ENCODE results near the gene SLC2A5. TPM values are rescaled to one million over a fixed set of nuclear protein-coding genes. Genes with fewer than 3 reads are reported as not detected.

SLC2A5 gene
- total and polyA plus RNA-seq, 9 of the 15 experiments (the other 6 are each of a cell fraction or from before 2014, with no cell fraction given), result 0.08 TPM; not detected in 8

DNA sequence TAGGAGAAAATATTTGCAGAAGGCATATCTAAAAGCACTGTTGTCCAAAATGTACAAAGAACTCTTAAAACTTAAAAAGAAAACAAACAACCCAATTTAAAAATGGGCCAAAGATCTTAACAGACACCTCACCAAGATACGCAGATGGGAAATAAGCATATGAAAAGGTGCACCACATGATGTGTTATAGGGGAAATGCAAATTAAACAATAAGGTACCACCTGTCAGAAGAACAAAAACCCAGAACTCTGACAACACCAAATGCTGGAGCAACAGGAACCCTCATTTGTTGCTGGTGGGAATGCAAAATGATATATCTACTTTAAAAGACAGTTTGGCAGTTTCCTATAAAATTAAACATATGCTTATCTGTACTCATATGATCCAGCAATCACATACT, 18.1 kb downstream of the SLC2A5 start (continued):
- TF ChIP-seq KAT8 (IDR thresholded peaks at IDR 0.05; ENCODE audit: low read depth), result no peak
- no peak for TF ChIP-seq ZNF584 (CRISPR knock-in tag; IDR thresholded peaks at IDR 0.05; ENCODE audit: low read depth)

GRCh38 chr1:9050803-9051202, 18.6 kb downstream of the SLC2A5 start:
- H3K4me1 ChIP-seq (replicated peaks in 1 of 2; ENCODE audit: control insufficient read depth in 2 of 2, insufficient read depth in 2 of 2, low read length in 2 of 2), result no peaks in the 10 kb centered on the region
- no peaks in the 10 kb centered on the region for H3K9me3 ChIP-seq (replicated peaks; ENCODE audit: control insufficient read depth, insufficient read depth, low read depth, low read length)
- no peaks in the 10 kb centered on the region for H3K36me3 ChIP-seq (ENCODE audit: control insufficient read depth, insufficient read depth, low read length)
- H3K9ac ChIP-seq (ENCODE audit: insufficient read depth in 1 of 2, low read depth in 2 of 2, low read length in 2 of 2), result no peak overlapping the region
- H2AFZ ChIP-seq (ENCODE audit: low read depth, low read length), result no peak overlapping the region
- no peak overlapping the region for H3K4me3 ChIP-seq
- WGBS (ENCODE audit: insufficient coverage, low coverage, missing lambda C conversion rate), result 0% methylated on average over 3 of the region's 3 CpGs
- no peaks in the 10 kb centered on the region for H3K9me1 ChIP-seq (ENCODE audit: control insufficient read depth, insufficient read depth, low read length)
- H3K27ac ChIP-seq (ENCODE audit: extremely low read depth, low read depth, low read length), result no peak overlapping the region
- POLR2A ChIA-PET, result interaction anchor here (0.6 kb wide), 1 partner anchor 46 kb away, joined by 3 read pairs; no protein-coding TSS in a partner anchor
- no peak for FAIRE-seq
- peaks cover 16 to 34% of the 10 kb centered on the region in 2 experiments for H3K27me3 ChIP-seq (ENCODE audit: control insufficient read depth in 2 of 2, insufficient read depth in 2 of 2, low read length in 2 of 2)
- in situ Hi-C loops (cut with MboI), result no loop called here
- BruUV-seq (replicated peaks), result no TSS peak
- CTCF ChIA-PET (ENCODE audit: low intra/inter-chr PET ratio), result no interaction called here
- H3K79me2 ChIP-seq (ENCODE audit: control insufficient read depth, insufficient read depth, low read length), result no peaks in the 10 kb centered on the region
- TF ChIP-seq ZNF431 (CRISPR knock-in tag; IDR thresholded peaks at IDR 0.05) (no peak), NEUROD1 (IDR thresholded peaks at IDR 0.05; ENCODE audit: borderline replicate concordance, low read depth, low read length, partially characterized antibody) (no peak), GABPB1 (CRISPR knock-in tag; IDR thresholded peaks at IDR 0.05) (no peak), CEBPG (CRISPR knock-in tag; IDR thresholded peaks at IDR 0.05) (no peak), CEBPG (tag; conservative IDR thresholded peaks at IDR 0.05 in 1 of 2, IDR thresholded peaks at IDR 0.05 in 1 of 2) (0 out of 4 replicates have a peak, but pooled peaks of 1 of the 2 experiments have one; percentile 15), NR0B1 (IDR thresholded peaks at IDR 0.05; ENCODE audit: partially characterized antibody) (no peak), HMG20B (CRISPR knock-in tag; IDR thresholded peaks at IDR 0.05) (no peak)
- ATAC-seq, result no peak
- intact Hi-C loops (cut with micrococcal nuclease), result no loop called here
- no peak for DNase-seq (ENCODE audit: extremely low read depth in 1 of 4, low spot score in 3 of 4)
- no peaks in the 10 kb centered on the region for H4K20me1 ChIP-seq (replicated peaks; ENCODE audit: control insufficient read depth, insufficient read depth, low read length)
- H3K4me2 ChIP-seq (ENCODE audit: insufficient read depth, low read length), result no peak overlapping the region
